Smooth muscle cell (in vitro differentiated cells): ENCODE data around the gene HOXC11. TPM values are rescaled to one million over a fixed set of nuclear protein-coding genes. Genes with fewer than 3 reads are reported as not detected.

Experiments
- DNase-seq: peaks from one replicate; lab custom pipeline; 2025; ENCODE audit not compliant: unreplicated experiment; lab: John Stamatoyannopoulos, UW
- H2AFZ ChIP-seq: fragments of 200-600 bp; sonication (generic); 2 replicates; pipeline ENCODE4 v1.6.0; 2016; ENCODE audit warnings: antibody characterized with exemption, low read depth, mild to moderate bottlenecking
- H3F3A ChIP-seq: fragments of 200-600 bp; sonication (generic); 2 replicates; pipeline ENCODE4 v1.6.0; 2017; ENCODE audit warnings: antibody characterized with exemption, low read depth
- H3K27ac ChIP-seq: fragments of 200-600 bp; sonication (generic); 2 replicates; pipeline ENCODE4 v1.5.1; 2016; ENCODE audit warnings: low read depth, mild to moderate bottlenecking
- H3K27me3 ChIP-seq: fragments of 200-600 bp; sonication (generic); 2 replicates; pipeline ENCODE4 v1.6.1; 2016; ENCODE audit warnings: low read depth, mild to moderate bottlenecking
- H3K36me3 ChIP-seq: fragments of 200-600 bp; sonication (generic); 2 replicates; pipeline ENCODE4 v1.5.1; 2016; ENCODE audit warnings: low read depth
- H3K4me1 ChIP-seq: fragments of 200-600 bp; sonication (generic); 2 replicates; pipeline ENCODE4 v1.5.1; 2016; ENCODE audit warnings: low read depth
- H3K4me2 ChIP-seq: fragments of 200-600 bp; sonication (generic); 2 replicates; pipeline ENCODE4 v1.6.0; 2016; ENCODE audit warnings: mild to moderate bottlenecking
- H3K4me3 ChIP-seq: fragments of 200-600 bp; sonication (generic); 2 replicates; pipeline ENCODE4 v1.5.1; 2016; ENCODE audit warnings: mild to moderate bottlenecking
- H3K79me2 ChIP-seq: fragments of 200-600 bp; sonication (generic); 2 replicates; pipeline ENCODE4 v1.6.0; 2016; ENCODE audit warnings: low read depth, mild to moderate bottlenecking
- H3K9ac ChIP-seq: fragments of 200-600 bp; sonication (generic); 2 replicates; pipeline ENCODE4 v1.6.0; 2016; ENCODE audit warnings: low read depth
- H3K9me3 ChIP-seq: fragments of 200-600 bp; sonication (generic); replicated peaks from 2 replicates; pipeline ENCODE4 v1.5.1; 2016; ENCODE audit warnings: low read depth
- H4K20me1 ChIP-seq: fragments of 200-600 bp; sonication (generic); 2 replicates; pipeline ENCODE4 v1.6.0; 2016; ENCODE audit warnings: low read depth
- WGBS: methylation state at CpG from one replicate; pipeline ENCODE4 v1.1.7; 2016; ENCODE audit warnings: low lambda C conversion rate; 5-methylcytosine and 5-hydroxymethylcytosine counted together
- polyA plus RNA-seq: library from polyadenylated mRNA; unstranded; fragments of >200 nt; fragmentation: Nextera tagmentation; extraction: Ambion mirVana; gene quantifications from 2 replicates; pipeline ENCODE4 v1.2.1, GENCODE V29; 2016
- total RNA-seq: library from RNA; depleted of rRNA; stranded (reverse); fragments of >200 nt; gene quantifications from 2 replicates; pipeline ENCODE4 v1.2.3, GENCODE V29; 2014
- TF ChIP-seq, protein P1 (sequence below): fragments of 200-600 bp; sonication (generic); IDR thresholded peaks from 2 replicates; pipeline ENCODE4 v1.5.1; 2017; ENCODE audit warnings: borderline replicate concordance, mild to moderate bottlenecking, antibody characterized with exemption; ENCODE audit not compliant: insufficient read depth, poor library complexity, severe bottlenecking

HOXC11 gene
- total and polyA plus RNA-seq, 2 experiments from 2014 or later, result 0.23 to 0.27 TPM

GRCh38 chr12:53953831-53954693 lies 18.9 kb upstream of the HOXC11 start:
- Histone ChIP-seq H3K4me1 (no peaks in the 10 kb centered on the region), H4K20me1 (no peaks in the 10 kb centered on the region), H3K79me2 (no peaks in the 10 kb centered on the region), H3K9ac (no peak overlapping the region), H3K27me3 (peaks cover 100% of the 10 kb centered on the region), H3K27ac (no peak overlapping the region), H2AFZ (no peak overlapping the region), H3F3A (peaks cover 4% of the 10 kb centered on the region), H3K9me3 (no peaks in the 10 kb centered on the region), H3K36me3 (no peaks in the 10 kb centered on the region), H3K4me3 (no peak overlapping the region), H3K4me2 (no peak overlapping the region)
- DNase-seq, result no peak
- 21% methylated on average over 19 of the region's 19 CpGs for WGBS
- TF ChIP-seq, protein P1, sequence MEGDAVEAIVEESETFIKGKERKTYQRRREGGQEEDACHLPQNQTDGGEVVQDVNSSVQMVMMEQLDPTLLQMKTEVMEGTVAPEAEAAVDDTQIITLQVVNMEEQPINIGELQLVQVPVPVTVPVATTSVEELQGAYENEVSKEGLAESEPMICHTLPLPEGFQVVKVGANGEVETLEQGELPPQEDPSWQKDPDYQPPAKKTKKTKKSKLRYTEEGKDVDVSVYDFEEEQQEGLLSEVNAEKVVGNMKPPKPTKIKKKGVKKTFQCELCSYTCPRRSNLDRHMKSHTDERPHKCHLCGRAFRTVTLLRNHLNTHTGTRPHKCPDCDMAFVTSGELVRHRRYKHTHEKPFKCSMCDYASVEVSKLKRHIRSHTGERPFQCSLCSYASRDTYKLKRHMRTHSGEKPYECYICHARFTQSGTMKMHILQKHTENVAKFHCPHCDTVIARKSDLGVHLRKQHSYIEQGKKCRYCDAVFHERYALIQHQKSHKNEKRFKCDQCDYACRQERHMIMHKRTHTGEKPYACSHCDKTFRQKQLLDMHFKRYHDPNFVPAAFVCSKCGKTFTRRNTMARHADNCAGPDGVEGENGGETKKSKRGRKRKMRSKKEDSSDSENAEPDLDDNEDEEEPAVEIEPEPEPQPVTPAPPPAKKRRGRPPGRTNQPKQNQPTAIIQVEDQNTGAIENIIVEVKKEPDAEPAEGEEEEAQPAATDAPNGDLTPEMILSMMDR, result no peak

- Histone ChIP-seq H3K36me3 (no peaks in the 10 kb centered on the region), H3K4me2 (no peak within 1 kb of the TSS), H3K9me3 (no peaks in the 10 kb centered on the region), H2AFZ (no peak within 1 kb of the TSS), H3K9ac (no peak within 1 kb of the TSS), H3F3A (peaks cover 4% of the 10 kb centered on the region), H3K27me3 (peaks cover 100% of the 10 kb centered on the region), H3K4me1 (no peaks in the 10 kb centered on the region), H4K20me1 (no peaks in the 10 kb centered on the region), H3K4me3 (no peak within 1 kb of the TSS), H3K79me2 (no peaks in the 10 kb centered on the region), H3K27ac (no peak within 1 kb of the TSS)
- TF ChIP-seq, protein P1, result no peak
- no peak for DNase-seq
- 10% methylated on average over 18 of the region's 20 CpGs for WGBS
Measured at GRCh38 chr12:53954694-53955035, 18.3 kb upstream of the HOXC11 start, which contains the start of gene HOXC12. Gene HOXC12 (plus strand): TSS chr12:53954903. CDS start chr12:53954930, 27 bp downstream.

DNA sequence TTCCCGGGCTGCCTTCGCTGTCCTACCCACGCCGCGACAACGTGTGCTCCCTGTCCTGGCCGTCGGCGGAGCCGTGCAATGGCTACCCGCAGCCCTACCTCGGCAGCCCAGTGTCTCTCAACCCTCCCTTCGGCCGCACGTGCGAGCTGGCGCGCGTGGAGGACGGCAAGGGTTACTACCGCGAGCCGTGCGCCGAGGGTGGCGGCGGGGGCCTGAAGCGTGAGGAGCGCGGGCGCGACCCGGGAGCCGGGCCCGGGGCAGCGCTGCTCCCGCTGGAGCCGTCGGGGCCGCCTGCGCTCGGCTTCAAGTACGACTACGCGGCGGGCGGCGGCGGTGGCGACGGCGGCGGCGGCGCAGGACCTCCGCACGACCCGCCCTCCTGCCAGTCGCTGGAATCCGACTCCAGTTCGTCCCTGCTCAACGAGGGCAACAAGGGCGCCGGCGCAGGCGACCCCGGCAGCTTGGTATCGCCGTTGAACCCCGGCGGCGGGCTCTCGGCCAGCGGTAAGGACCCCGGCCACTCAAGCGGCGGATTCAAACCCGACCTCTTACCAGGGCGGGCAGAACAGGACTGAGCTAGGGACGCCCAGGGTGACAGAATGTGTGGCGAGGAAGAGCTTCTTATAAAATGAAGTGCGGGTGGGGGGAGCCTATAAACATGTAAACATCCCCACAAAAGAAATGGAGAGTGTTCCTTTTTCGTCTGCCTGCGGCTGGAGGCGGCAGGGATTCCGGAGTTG lies 17.7 kb upstream of the HOXC11 start:
- Histone ChIP-seq H3F3A (peaks cover 4% of the 10 kb centered on the region), H3K4me1 (no peaks in the 10 kb centered on the region), H3K9me3 (no peaks in the 10 kb centered on the region), H3K4me3 (no peak overlapping the region), H4K20me1 (no peaks in the 10 kb centered on the region), H3K27me3 (peaks cover 100% of the 10 kb centered on the region), H3K9ac (no peak overlapping the region), H3K27ac (no peak overlapping the region), H2AFZ (no peak overlapping the region), H3K79me2 (no peaks in the 10 kb centered on the region), H3K36me3 (no peaks in the 10 kb centered on the region), H3K4me2 (no peak overlapping the region)
- TF ChIP-seq, protein P1, result no peak
- no peak for DNase-seq
- WGBS, result 5% methylated on average over 85 of the region's 86 CpGs
